HG03457 (cell line): ENCODE data around the gene ST3GAL5.

Experiments
- ATAC-seq: cut with Tn5 transposase; IDR thresholded peaks from one replicate; pipeline ENCODE4 v1.9.1; 2021; ENCODE audit warnings: moderate number of reproducible peaks; ENCODE audit not compliant: unreplicated experiment

The ST3GAL5 gene

GRCh38 chr2:85917887-85918795, 29.4 kb upstream of the ST3GAL5 start:
- ATAC-seq = no peak

DNA sequence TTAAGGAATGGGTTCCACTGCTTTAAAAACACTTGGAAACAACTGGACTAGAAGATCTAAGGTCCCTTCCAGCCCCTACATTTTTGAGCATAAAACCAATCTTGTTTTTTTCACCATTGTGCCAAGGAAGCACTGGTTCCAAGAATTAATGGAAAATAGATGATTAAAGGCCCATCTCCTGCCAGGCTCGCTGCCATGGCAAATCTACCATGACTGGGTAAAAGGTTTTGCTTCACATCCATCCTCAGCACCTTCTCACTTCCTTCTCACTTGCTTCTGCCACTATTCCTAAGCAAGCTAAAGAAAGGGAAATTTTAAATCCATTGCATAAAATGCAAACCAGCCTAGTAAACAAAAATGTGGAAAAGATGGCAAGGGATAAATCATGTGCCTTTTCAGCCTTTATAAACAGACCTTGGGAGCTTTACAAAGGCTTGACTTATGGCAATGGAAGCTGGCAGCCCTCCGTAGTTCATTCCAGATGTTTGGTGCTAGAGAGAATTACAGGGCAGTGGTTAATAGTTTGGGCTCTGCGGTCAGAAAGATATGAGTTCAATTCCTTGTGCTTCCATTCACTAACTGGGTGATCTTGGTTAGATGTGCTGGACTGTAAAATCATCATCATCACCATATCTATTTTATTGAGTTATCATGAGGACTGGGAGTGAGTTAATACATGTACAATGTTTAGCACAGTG, 27.0 kb upstream of the ST3GAL5 start:
- ATAC-seq = no peak

GRCh38 chr2:85914922-85915321, 26.1 kb upstream of the ST3GAL5 start:
- ATAC-seq = no peak

DNA sequence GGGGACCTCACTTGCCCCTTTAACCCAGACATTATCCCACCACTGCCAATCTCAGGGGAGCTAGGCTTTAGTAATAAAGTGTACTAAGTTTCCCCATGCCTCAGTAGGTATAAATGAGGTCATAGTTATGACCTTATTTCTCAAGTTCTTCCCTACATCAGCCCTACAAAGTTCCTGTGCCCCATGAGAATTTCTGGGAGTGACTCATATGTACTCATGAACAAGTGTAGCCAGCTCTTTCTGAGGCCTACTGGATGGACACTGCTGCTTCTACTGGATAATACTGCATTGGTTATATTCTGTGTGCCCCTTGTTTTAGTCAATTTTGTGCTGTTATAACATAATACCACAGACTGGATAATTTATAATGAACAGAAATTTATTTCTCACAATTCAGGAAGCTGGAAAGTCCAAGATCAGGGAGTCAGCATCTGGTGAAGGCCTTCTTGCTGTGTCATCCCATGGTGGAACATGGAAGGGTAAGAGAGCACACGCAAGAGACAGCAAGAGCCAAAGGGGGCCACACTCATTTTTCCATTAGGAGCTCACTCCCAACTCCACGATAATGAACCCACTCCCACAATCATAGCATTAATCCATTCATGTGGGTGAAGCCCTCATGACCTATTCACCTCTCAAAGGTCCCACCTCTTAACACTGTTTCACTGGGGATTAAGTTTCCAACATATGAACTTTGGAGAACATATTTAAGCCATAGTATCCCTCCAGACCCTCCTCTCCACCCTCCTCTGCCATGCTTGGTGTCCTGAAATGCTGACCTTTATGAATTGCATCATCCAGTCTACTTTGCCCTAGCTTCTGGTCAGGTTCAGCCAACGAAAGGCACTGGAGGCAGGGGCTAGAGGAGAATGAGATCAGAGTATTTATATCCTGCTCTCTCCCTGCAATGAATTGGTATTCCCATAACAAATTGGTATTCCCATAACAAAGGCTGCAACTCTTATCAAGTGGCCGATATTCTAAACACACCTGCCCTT, 25.4 kb upstream of the ST3GAL5 start:
- ATAC-seq = no peak

DNA sequence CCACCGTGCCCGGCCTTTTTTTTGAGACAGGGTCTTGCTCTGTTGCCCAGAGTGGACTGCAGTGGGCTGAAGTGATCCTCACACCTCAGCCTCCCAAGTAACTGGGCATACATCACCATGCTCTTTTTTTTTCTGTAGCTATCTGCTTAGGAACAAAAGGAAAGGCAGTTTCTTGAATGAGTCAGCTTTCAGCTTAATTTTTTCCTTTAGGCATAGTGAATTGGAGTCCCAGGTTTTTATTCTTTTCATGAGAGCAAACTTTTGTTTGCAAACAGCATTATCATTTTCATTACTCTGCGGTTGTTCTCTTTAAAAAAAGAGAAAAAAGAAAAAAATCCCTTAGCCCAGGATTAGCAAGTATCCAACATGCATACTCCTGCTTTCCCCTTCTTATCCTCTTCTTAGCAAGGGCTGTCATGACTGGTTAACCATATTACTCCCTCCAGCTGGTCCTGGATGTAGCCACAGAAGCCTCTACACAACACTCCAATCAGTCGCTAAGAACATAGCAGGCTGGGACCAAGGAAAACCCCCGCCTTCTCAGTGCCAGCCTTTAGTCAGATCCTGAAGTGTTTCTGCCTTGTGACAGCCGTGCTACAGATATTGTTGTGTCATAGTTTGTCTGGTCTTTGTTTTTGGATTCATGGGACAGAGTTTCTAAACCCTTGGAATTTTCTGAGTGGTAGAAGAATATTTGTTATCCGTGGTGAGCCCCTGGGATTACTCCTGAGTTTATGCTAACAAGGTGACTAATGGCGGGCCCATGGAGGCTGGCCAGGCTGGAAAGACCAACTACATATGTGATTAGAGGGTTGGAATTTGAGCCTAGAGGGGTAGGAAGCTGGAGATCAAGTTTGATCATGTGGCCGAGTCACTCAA, 23.3 kb upstream of the ST3GAL5 start:
- no peak for ATAC-seq

- no peak for ATAC-seq
Observed at GRCh38 chr2:85911097-85911496, 22.3 kb upstream of the ST3GAL5 start.

DNA sequence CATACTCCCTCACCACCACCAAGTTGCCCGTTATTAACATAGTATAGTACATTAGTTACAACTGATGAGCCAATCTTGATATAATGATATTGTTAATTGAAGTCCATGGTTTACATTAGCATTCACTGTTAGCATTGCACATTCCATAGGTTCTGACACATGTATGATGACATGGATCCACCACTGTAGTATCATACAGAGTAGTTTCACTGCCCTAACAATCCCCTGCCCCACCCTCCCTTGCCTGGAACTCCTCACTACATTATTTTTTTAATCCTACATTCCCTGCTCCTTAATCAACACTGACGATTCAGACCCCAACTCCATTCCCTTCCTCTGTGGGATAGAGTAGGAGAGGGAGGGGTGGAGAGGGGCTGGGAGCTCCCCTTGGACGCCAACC, 20.2 kb upstream of the ST3GAL5 start:
- no peak for ATAC-seq

DNA sequence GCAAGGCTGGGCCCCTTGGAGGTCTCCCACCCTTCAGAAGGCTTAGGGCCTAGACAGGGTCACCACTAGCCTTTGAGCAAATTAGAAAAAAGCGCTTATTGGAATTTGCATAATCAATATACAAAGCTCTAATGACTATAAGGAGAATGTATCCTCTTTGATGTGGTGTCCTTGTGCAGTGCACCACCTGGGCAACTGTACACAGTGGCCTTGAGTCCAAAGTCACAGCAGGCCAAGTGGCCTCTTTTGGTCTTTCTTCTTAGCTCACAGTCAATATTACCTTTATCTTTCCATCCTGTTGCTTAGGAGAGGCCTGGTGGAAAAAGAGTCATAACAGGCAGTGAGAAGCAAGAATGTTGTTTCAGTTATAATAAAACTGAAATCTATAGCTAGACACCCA, 19.7 kb upstream of the ST3GAL5 start:
- ATAC-seq = no peak

- ATAC-seq = no peak
Observed at GRCh38 chr2:85907671-85908157, 18.9 kb upstream of the ST3GAL5 start.

GRCh38 chr2:85906748-85907147, 18.0 kb upstream of the ST3GAL5 start:
- ATAC-seq = no peak

DNA sequence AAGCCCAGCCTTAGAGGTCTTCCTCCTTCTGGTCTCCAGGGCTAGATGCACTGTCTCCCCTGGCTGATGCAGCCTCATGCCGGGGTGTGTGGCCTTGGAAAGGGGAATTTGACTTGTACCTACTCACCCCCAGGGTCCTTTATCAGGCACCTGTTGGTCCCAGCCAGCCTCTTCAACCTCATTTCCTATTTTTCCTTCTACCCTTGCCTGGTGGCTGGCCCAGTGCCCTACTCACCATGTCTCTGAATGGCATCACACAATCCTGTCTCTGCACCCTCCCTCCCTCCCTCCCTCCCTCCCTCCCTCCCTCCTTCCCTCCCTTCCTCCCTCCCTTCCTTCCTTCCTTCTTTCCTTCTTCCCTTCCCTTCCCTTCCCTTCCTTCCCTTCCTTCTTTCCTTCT, 17.1 kb upstream of the ST3GAL5 start:
- no peak for ATAC-seq

- ATAC-seq = no peak
Observed at GRCh38 chr2:85905187-85905666, 16.4 kb upstream of the ST3GAL5 start.

- no peak for ATAC-seq
Observed at GRCh38 chr2:85903849-85904248, 15.1 kb upstream of the ST3GAL5 start.

DNA sequence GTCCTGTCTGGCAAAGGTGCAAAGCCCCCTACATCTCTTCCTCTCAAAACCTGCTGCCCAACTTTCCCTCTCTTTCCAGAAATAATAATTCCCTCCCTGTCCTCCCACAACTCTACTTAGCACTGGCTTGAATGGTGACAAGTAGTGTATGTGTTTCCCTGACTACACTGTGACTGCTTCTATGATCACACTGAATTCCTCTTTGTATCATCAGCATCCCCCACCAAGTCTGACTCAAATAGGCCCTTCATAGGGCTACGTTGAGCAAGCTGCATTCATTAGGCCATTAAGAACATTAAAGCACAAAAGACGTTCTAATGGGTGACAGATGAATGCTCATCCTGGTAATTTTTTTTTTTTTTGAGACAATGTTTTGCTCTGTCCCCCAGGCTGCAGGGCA, 13.7 kb upstream of the ST3GAL5 start:
- ATAC-seq = no peak

- no peak for ATAC-seq
Observed at GRCh38 chr2:85901155-85901554, 12.4 kb upstream of the ST3GAL5 start.

GRCh38 chr2:85900366-85900765, 11.6 kb upstream of the ST3GAL5 start:
- no peak for ATAC-seq

DNA sequence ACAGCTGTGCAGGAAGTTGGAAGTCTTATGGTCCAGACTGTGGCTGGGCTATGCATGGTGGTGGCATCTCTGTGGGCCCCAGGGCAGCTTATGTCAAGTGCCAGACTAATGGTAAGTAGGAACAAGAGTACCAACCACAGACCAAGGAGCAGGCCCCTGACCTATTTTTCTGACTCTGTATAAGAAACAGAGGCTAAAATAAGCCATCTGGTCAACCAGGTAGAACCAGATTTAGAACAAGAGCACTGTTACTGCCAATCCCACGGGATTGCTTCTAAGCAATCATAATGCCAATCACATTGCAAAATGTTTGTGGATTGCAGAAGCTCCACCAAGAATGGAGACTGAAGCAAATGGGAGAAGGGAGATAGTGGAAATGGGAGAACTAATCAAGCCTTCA, 11.1 kb upstream of the ST3GAL5 start:
- ATAC-seq = no peak

DNA sequence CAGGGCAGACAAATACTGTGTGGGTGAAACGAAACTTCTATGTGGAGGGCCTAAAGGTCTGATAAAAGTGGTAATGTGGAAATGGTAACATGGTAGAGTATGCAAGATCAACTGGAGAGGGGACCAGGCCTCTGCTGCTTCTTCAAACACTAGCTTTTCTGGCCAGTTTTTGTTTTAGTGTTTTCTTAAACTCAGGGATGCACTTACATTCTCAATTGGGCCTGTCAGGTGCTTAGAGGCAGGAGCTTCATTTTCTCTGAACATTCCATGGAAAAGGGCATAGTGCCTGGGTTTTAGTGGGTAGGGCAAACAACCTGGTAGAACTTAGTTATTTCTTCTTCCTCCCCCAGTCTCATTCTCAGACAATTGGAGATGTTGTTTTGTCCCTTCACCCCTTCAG, 10.5 kb upstream of the ST3GAL5 start:
- ATAC-seq = no peak

GRCh38 chr2:85898881-85899280, 10.1 kb upstream of the ST3GAL5 start:
- ATAC-seq = no peak
